Spleen (tissue), 7 donors: Measurements from ENCODE around the gene REXO4.

Experiments
- POLR2A ChIP-seq, 3 donors: fragments of 450-650 bp; IDR thresholded peaks; one replicate each; pipeline ENCODE4 v1.5.1; 2017; ENCODE audit warnings: antibody characterized with exemption in 3 of 3, mild to moderate bottlenecking in 1 of 3
- POLR2AphosphoS5 ChIP-seq, 3 donors: sonication (generic); formaldehyde crosslinking; IDR thresholded peaks; one replicate each; pipeline ENCODE4 v1.5.1; 2017; ENCODE audit warnings: antibody characterized with exemption in 3 of 3
- TF ChIP-seq, protein P1 (sequence below), 11 experiments: fragments of 200-600 bp in 7 of 11; fragments of 450-650 bp in 4 of 11; sonication (generic) in 4 of 11; IDR thresholded peaks in 8 of 11; conservative IDR thresholded peaks in 3 of 11; 1 replicate in 7 of 11; 2 replicates in 4 of 11; pipeline versions ENCODE4 v1.4.0 to v1.8.0; 2016 to 2021; ENCODE audit warnings: antibody characterized with exemption in 11 of 11, inconsistent platforms in 4 of 11, mild to moderate bottlenecking in 1 of 11
- donor health status: DM: no; HTN: no; CAD: no; lungs with moderate emphysema.
- donor health status: DM: no; HTN: no; CAD: no.
- donor health status: DM: no; HTN: no; CAD: no.

GRCh38 chr9:133455936-133456335 lies 38.1 kb upstream of the REXO4 start:
- TF ChIP-seq, protein P1, sequence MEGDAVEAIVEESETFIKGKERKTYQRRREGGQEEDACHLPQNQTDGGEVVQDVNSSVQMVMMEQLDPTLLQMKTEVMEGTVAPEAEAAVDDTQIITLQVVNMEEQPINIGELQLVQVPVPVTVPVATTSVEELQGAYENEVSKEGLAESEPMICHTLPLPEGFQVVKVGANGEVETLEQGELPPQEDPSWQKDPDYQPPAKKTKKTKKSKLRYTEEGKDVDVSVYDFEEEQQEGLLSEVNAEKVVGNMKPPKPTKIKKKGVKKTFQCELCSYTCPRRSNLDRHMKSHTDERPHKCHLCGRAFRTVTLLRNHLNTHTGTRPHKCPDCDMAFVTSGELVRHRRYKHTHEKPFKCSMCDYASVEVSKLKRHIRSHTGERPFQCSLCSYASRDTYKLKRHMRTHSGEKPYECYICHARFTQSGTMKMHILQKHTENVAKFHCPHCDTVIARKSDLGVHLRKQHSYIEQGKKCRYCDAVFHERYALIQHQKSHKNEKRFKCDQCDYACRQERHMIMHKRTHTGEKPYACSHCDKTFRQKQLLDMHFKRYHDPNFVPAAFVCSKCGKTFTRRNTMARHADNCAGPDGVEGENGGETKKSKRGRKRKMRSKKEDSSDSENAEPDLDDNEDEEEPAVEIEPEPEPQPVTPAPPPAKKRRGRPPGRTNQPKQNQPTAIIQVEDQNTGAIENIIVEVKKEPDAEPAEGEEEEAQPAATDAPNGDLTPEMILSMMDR (IDR thresholded peaks at IDR 0.05 in 8 of 11, conservative IDR thresholded peaks at IDR 0.05 in 3 of 11), result no peak
- no peak for TF ChIP-seq POLR2A (IDR thresholded peaks at IDR 0.05)
- TF ChIP-seq POLR2AphosphoS5 (IDR thresholded peaks at IDR 0.05), result no peak
